Measurements from ENCODE around the gene KRTAP10-2. TPM values are rescaled to one million over a fixed set of nuclear protein-coding genes. Genes with fewer than 3 reads are reported as not detected.

KRTAP10-2 gene
- total RNA-seq, 2 experiments from 2014 or later = not detected

GRCh38 chr21:44548922-44549321 is 2.4 kb downstream of the KRTAP10-2 start:
- Histone ChIP-seq H3K4me1 (ENCODE audit: insufficient read depth, low read length, poor library complexity, severe bottlenecking) (peaks cover 7% of the 10 kb centered on the region), H3K79me2 (ENCODE audit: insufficient read depth, low read depth, low read length) (no peaks in the 10 kb centered on the region), H3K9me2 (ENCODE audit: insufficient read depth, low read length) (no peaks in the 10 kb centered on the region), H3K9me3 (ENCODE audit: low read length) (peaks cover 11% of the 10 kb centered on the region), H3K36me3 (ENCODE audit: insufficient read depth, low read length) (no peaks in the 10 kb centered on the region), H2AFZ (ENCODE audit: low read length) (no peak overlapping the region), H3K4me2 (ENCODE audit: low read length) (no peak overlapping the region), H3K27ac (ENCODE audit: low read depth, low read length, poor library complexity, severe bottlenecking) (no peak overlapping the region), H4K20me1 (ENCODE audit: insufficient read depth, low read length) (no peaks in the 10 kb centered on the region), H3K4me3 (ENCODE audit: low read depth, low read length, poor library complexity, severe bottlenecking) (no peak overlapping the region)
- TF ChIP-seq, protein P1, sequence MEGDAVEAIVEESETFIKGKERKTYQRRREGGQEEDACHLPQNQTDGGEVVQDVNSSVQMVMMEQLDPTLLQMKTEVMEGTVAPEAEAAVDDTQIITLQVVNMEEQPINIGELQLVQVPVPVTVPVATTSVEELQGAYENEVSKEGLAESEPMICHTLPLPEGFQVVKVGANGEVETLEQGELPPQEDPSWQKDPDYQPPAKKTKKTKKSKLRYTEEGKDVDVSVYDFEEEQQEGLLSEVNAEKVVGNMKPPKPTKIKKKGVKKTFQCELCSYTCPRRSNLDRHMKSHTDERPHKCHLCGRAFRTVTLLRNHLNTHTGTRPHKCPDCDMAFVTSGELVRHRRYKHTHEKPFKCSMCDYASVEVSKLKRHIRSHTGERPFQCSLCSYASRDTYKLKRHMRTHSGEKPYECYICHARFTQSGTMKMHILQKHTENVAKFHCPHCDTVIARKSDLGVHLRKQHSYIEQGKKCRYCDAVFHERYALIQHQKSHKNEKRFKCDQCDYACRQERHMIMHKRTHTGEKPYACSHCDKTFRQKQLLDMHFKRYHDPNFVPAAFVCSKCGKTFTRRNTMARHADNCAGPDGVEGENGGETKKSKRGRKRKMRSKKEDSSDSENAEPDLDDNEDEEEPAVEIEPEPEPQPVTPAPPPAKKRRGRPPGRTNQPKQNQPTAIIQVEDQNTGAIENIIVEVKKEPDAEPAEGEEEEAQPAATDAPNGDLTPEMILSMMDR (conservative IDR thresholded peaks at IDR 0.05; ENCODE audit: low read length) = no peak
- no peak for TF ChIP-seq EZH2phosphoT487 (IDR thresholded peaks at IDR 0.05; ENCODE audit: borderline replicate concordance, low read depth, low read length)
- ChIA-PET CTCF (ENCODE audit: unreplicated experiment) (no interaction called here), POLR2A (no interaction called here)
- no peak for DNase-seq (ENCODE audit: low spot score)
- no TSS peak for BruUV-seq (replicated peaks)
- intact Hi-C loops (cut with micrococcal nuclease; ENCODE audit: unreplicated experiment) = no loop called here

- CTCF ChIA-PET (ENCODE audit: unreplicated experiment) = no interaction called here
- Histone ChIP-seq H3K4me1 (ENCODE audit: insufficient read depth, low read length, poor library complexity, severe bottlenecking) (peaks cover 7% of the 10 kb centered on the region), H4K20me1 (ENCODE audit: insufficient read depth, low read length) (no peaks in the 10 kb centered on the region), H3K9me3 (ENCODE audit: low read length) (peaks cover 12% of the 10 kb centered on the region), H3K36me3 (ENCODE audit: insufficient read depth, low read length) (no peaks in the 10 kb centered on the region), H3K9me2 (ENCODE audit: insufficient read depth, low read length) (no peaks in the 10 kb centered on the region), H2AFZ (ENCODE audit: low read length) (no peak overlapping the region), H3K27ac (ENCODE audit: low read depth, low read length, poor library complexity, severe bottlenecking) (no peak overlapping the region), H3K79me2 (ENCODE audit: insufficient read depth, low read depth, low read length) (no peaks in the 10 kb centered on the region), H3K4me2 (ENCODE audit: low read length) (no peak overlapping the region), H3K4me3 (ENCODE audit: low read depth, low read length, poor library complexity, severe bottlenecking) (no peak overlapping the region)
- intact Hi-C loops (cut with micrococcal nuclease; ENCODE audit: unreplicated experiment) = no loop called here
- TF ChIP-seq, protein P1 (conservative IDR thresholded peaks at IDR 0.05; ENCODE audit: low read length) = no peak
- TF ChIP-seq EZH2phosphoT487 (IDR thresholded peaks at IDR 0.05; ENCODE audit: borderline replicate concordance, low read depth, low read length) = no peak
- no TSS peak for BruUV-seq (replicated peaks)
- DNase-seq (ENCODE audit: low spot score) = no peak
- POLR2A ChIA-PET = no interaction called here
Observed at GRCh38 chr21:44548381-44548780, 2.9 kb downstream of the KRTAP10-2 start.

- peak; percentile 24 for DNase-seq (ENCODE audit: low spot score)
- no peak overlapping the region for H3K4me2 ChIP-seq (ENCODE audit: low read length)
- H3K9me3 ChIP-seq (ENCODE audit: low read length) = peaks cover 18% of the 10 kb centered on the region
- no peak overlapping the region for H3K27ac ChIP-seq (ENCODE audit: low read depth, low read length, poor library complexity, severe bottlenecking)
- CTCF ChIA-PET (ENCODE audit: unreplicated experiment) = no interaction called here
- intact Hi-C loops (cut with micrococcal nuclease; ENCODE audit: unreplicated experiment) = no loop called here
- H3K79me2 ChIP-seq (ENCODE audit: insufficient read depth, low read depth, low read length) = no peaks in the 10 kb centered on the region
- no peak overlapping the region for H3K4me3 ChIP-seq (ENCODE audit: low read depth, low read length, poor library complexity, severe bottlenecking)
- H3K4me1 ChIP-seq (ENCODE audit: insufficient read depth, low read length, poor library complexity, severe bottlenecking) = peaks cover 7% of the 10 kb centered on the region
- POLR2A ChIA-PET = interaction anchor here (0.6 to 1.3 kb wide), 3 partner anchors 11 to 101 kb away, joined by 3 to 5 read pairs (median 3); no protein-coding TSS in a partner anchor
- no peaks in the 10 kb centered on the region for H3K36me3 ChIP-seq (ENCODE audit: insufficient read depth, low read length)
- TF ChIP-seq, protein P1 (conservative IDR thresholded peaks at IDR 0.05; ENCODE audit: low read length) = no peak
- TF ChIP-seq EZH2phosphoT487 (IDR thresholded peaks at IDR 0.05; ENCODE audit: borderline replicate concordance, low read depth, low read length) = no peak
- no TSS peak for BruUV-seq (replicated peaks)
- H4K20me1 ChIP-seq (ENCODE audit: insufficient read depth, low read length) = no peaks in the 10 kb centered on the region
- H2AFZ ChIP-seq (ENCODE audit: low read length) = peak overlapping the region; percentile 72
- no peaks in the 10 kb centered on the region for H3K9me2 ChIP-seq (ENCODE audit: insufficient read depth, low read length)
Observed at GRCh38 chr21:44547656-44548331, 3.5 kb downstream of the KRTAP10-2 start.
